Keratinocyte (primary cell): ENCODE data around the gene LDLRAD4.

Experiments
- EZH2 ChIP-seq: IDR thresholded peaks from one replicate; pipeline ENCODE4 v1.6.1; 2012; ENCODE audit warnings: inconsistent platforms, mild to moderate bottlenecking, low read length, moderate library complexity
- TF ChIP-seq, protein P1 (sequence below), 3 experiments: IDR thresholded peaks in 1 of 3; conservative IDR thresholded peaks in 1 of 3; optimal IDR thresholded peaks in 1 of 3; 2 replicates in 2 of 3; 3 replicates in 1 of 3; pipeline versions ENCODE3 to v1.5.1; 2011; ENCODE audit warnings: low read length in 3 of 3, mild to moderate bottlenecking in 3 of 3, moderate library complexity in 2 of 3, control low read depth in 1 of 3, inconsistent platforms in 1 of 3; ENCODE audit not compliant: insufficient read depth in 2 of 3; ENCODE audit errors: extremely low read depth in 1 of 3

DNA sequence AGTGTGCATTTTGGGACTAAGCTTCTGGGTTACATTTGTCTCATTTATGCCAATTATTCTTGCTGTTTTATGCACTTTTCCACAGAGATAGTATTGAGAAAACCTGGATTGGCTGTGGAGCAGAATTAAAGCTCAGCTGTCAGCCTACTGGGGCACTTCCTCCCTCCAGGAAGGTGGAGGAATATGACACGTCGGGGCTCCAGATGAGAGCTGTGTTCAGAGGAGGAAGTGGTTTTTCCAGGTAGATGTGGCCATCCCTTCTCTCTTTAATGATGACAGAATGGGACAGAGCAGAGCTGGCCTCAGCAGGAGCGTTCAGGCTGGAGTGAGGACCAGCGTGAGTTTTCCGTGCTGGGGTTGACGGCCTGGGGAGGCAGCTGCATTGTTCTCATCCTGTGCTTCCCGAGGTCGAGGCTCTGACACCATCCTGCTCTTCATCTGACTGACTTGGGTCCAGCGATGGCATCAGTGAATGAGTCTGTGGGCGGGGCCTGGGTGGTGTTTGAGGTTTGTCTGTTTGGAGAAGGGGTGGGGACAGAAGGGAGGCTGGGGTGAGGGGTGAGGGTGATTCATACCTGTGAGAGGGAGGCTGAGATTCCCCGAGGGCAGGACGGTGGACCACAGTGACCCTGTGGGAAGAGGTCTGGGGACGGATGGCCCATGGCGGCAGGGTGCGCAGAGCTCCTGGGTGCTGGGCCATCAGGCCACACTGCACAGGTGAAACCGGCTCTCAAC is 207.0 kb downstream of the LDLRAD4 start:
- TF ChIP-seq, protein P1, sequence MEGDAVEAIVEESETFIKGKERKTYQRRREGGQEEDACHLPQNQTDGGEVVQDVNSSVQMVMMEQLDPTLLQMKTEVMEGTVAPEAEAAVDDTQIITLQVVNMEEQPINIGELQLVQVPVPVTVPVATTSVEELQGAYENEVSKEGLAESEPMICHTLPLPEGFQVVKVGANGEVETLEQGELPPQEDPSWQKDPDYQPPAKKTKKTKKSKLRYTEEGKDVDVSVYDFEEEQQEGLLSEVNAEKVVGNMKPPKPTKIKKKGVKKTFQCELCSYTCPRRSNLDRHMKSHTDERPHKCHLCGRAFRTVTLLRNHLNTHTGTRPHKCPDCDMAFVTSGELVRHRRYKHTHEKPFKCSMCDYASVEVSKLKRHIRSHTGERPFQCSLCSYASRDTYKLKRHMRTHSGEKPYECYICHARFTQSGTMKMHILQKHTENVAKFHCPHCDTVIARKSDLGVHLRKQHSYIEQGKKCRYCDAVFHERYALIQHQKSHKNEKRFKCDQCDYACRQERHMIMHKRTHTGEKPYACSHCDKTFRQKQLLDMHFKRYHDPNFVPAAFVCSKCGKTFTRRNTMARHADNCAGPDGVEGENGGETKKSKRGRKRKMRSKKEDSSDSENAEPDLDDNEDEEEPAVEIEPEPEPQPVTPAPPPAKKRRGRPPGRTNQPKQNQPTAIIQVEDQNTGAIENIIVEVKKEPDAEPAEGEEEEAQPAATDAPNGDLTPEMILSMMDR (optimal IDR thresholded peaks at IDR 0.05 in 1 of 3, IDR thresholded peaks at IDR 0.05 in 1 of 3, conservative IDR thresholded peaks at IDR 0.05 in 1 of 3; ENCODE audit: extremely low read depth in 1 of 3, insufficient read depth in 2 of 3, low read length in 3 of 3): no peak
- TF ChIP-seq EZH2: no peak
